Smooth muscle cell (in vitro differentiated cells): Measurements from ENCODE around the gene SKI. TPM values are rescaled to one million over a fixed set of nuclear protein-coding genes. Genes with fewer than 3 reads are reported as not detected.
A peak's percentile ranks its signal among the peaks of the same experiment; 100 is the strongest.

Source experiments
- DNase-seq: peaks from one replicate; lab custom pipeline; 2025; ENCODE audit not compliant: unreplicated experiment; lab: John Stamatoyannopoulos, UW
- H2AFZ ChIP-seq: fragments of 200-600 bp; sonication (generic); 2 replicates; pipeline ENCODE4 v1.6.0; 2016; ENCODE audit warnings: antibody characterized with exemption, low read depth, mild to moderate bottlenecking
- H3F3A ChIP-seq: fragments of 200-600 bp; sonication (generic); 2 replicates; pipeline ENCODE4 v1.6.0; 2017; ENCODE audit warnings: antibody characterized with exemption, low read depth
- H3K27ac ChIP-seq: fragments of 200-600 bp; sonication (generic); 2 replicates; pipeline ENCODE4 v1.5.1; 2016; ENCODE audit warnings: low read depth, mild to moderate bottlenecking
- H3K27me3 ChIP-seq: fragments of 200-600 bp; sonication (generic); 2 replicates; pipeline ENCODE4 v1.6.1; 2016; ENCODE audit warnings: low read depth, mild to moderate bottlenecking
- H3K36me3 ChIP-seq: fragments of 200-600 bp; sonication (generic); 2 replicates; pipeline ENCODE4 v1.5.1; 2016; ENCODE audit warnings: low read depth
- H3K4me1 ChIP-seq: fragments of 200-600 bp; sonication (generic); 2 replicates; pipeline ENCODE4 v1.5.1; 2016; ENCODE audit warnings: low read depth
- H3K4me2 ChIP-seq: fragments of 200-600 bp; sonication (generic); 2 replicates; pipeline ENCODE4 v1.6.0; 2016; ENCODE audit warnings: mild to moderate bottlenecking
- H3K4me3 ChIP-seq: fragments of 200-600 bp; sonication (generic); 2 replicates; pipeline ENCODE4 v1.5.1; 2016; ENCODE audit warnings: mild to moderate bottlenecking
- H3K79me2 ChIP-seq: fragments of 200-600 bp; sonication (generic); 2 replicates; pipeline ENCODE4 v1.6.0; 2016; ENCODE audit warnings: low read depth, mild to moderate bottlenecking
- H3K9ac ChIP-seq: fragments of 200-600 bp; sonication (generic); 2 replicates; pipeline ENCODE4 v1.6.0; 2016; ENCODE audit warnings: low read depth
- H3K9me3 ChIP-seq: fragments of 200-600 bp; sonication (generic); replicated peaks from 2 replicates; pipeline ENCODE4 v1.5.1; 2016; ENCODE audit warnings: low read depth
- H4K20me1 ChIP-seq: fragments of 200-600 bp; sonication (generic); 2 replicates; pipeline ENCODE4 v1.6.0; 2016; ENCODE audit warnings: low read depth
- CTCF ChIP-seq: fragments of 200-600 bp; sonication (generic); IDR thresholded peaks from 2 replicates; pipeline ENCODE4 v1.5.1; 2017; ENCODE audit warnings: borderline replicate concordance, mild to moderate bottlenecking, antibody characterized with exemption; ENCODE audit not compliant: insufficient read depth, poor library complexity, severe bottlenecking
- WGBS: methylation state at CpG from one replicate; pipeline ENCODE4 v1.1.7; 2016; ENCODE audit warnings: low lambda C conversion rate; 5-methylcytosine and 5-hydroxymethylcytosine counted together
- polyA plus RNA-seq: library from polyadenylated mRNA; unstranded; fragments of >200 nt; fragmentation: Nextera tagmentation; extraction: Ambion mirVana; gene quantifications from 2 replicates; pipeline ENCODE4 v1.2.1, GENCODE V29; 2016
- total RNA-seq: library from RNA; depleted of rRNA; stranded (reverse); fragments of >200 nt; gene quantifications from 2 replicates; pipeline ENCODE4 v1.2.3, GENCODE V29; 2014

Gene SKI
- total and polyA plus RNA-seq, 2 experiments from 2014 or later, result 4.2 to 19.6 TPM

GRCh38 chr1:2270260-2271100 lies 42.4 kb downstream of the SKI start:
- Histone ChIP-seq H3K9ac (no peak overlapping the region), H3K36me3 (no peaks in the 10 kb centered on the region), H3K4me2 (peak overlapping the region; percentile 70), H3K4me3 (no peak overlapping the region), H3K27me3 (no peaks in the 10 kb centered on the region), H2AFZ (no peak overlapping the region), H3K79me2 (peaks cover 99% of the 10 kb centered on the region), H3K27ac (peak overlapping the region; percentile 13), H3K9me3 (no peaks in the 10 kb centered on the region), H3F3A (no peaks in the 10 kb centered on the region), H3K4me1 (peaks cover 43% of the 10 kb centered on the region), H4K20me1 (peaks cover 100% of the 10 kb centered on the region)
- 47% methylated on average over 27 of the region's 27 CpGs for WGBS
- no peak for TF ChIP-seq CTCF
- DNase-seq, result peak; percentile 19

GRCh38 chr1:2271211-2271721 lies 43.1 kb downstream of the SKI start:
- no peak overlapping the region for H3K4me3 ChIP-seq
- H3K27ac ChIP-seq, result no peak overlapping the region
- peaks cover 49% of the 10 kb centered on the region for H3K4me1 ChIP-seq
- no peaks in the 10 kb centered on the region for H3F3A ChIP-seq
- H2AFZ ChIP-seq, result no peak overlapping the region
- 90% methylated on average over 25 of the region's 25 CpGs for WGBS
- peaks cover 100% of the 10 kb centered on the region for H4K20me1 ChIP-seq
- no peaks in the 10 kb centered on the region for H3K27me3 ChIP-seq
- TF ChIP-seq CTCF, result no peak
- H3K79me2 ChIP-seq, result peaks cover 99% of the 10 kb centered on the region
- H3K9me3 ChIP-seq, result no peaks in the 10 kb centered on the region
- DNase-seq, result no peak
- no peaks in the 10 kb centered on the region for H3K36me3 ChIP-seq
- H3K9ac ChIP-seq, result no peak overlapping the region
- H3K4me2 ChIP-seq, result no peak overlapping the region

GRCh38 chr1:2271841-2272655 lies 43.9 kb downstream of the SKI start:
- no peak overlapping the region for H3K4me3 ChIP-seq
- no peaks in the 10 kb centered on the region for H3K27me3 ChIP-seq
- TF ChIP-seq CTCF, result no peak
- peaks cover 99% of the 10 kb centered on the region for H3K79me2 ChIP-seq
- no peak overlapping the region for H2AFZ ChIP-seq
- H3K9ac ChIP-seq, result no peak overlapping the region
- peaks cover 50% of the 10 kb centered on the region for H3K4me1 ChIP-seq
- H3K9me3 ChIP-seq, result no peaks in the 10 kb centered on the region
- WGBS, result 65% methylated on average over 23 of the region's 23 CpGs
- no peaks in the 10 kb centered on the region for H3F3A ChIP-seq
- H3K4me2 ChIP-seq, result peak overlapping the region; percentile 36
- no peaks in the 10 kb centered on the region for H3K36me3 ChIP-seq
- H3K27ac ChIP-seq, result no peak overlapping the region
- H4K20me1 ChIP-seq, result peaks cover 100% of the 10 kb centered on the region
- DNase-seq, result no peak
